NCI-H1694 (cell line): ENCODE data around the gene PLAU.
"Not testable (repeated sequence)": the region's sequence is repeated elsewhere in the genome, so short reads cannot be mapped to it uniquely, and the experiment has no call there.

ENCODE experiments used
- DNase-seq: peaks from one replicate; lab custom pipeline; 2025; lab: John Stamatoyannopoulos, UW

The PLAU gene

GRCh38 chr10:73922007-73922863, 11.3 kb downstream of the PLAU start:
- DNase-seq, result no peak

- DNase-seq, result no peak
Observed at GRCh38 chr10:73922864-73923133, 11.9 kb downstream of the PLAU start.

- DNase-seq, result no peak
Observed at GRCh38 chr10:73923935-73924598, 13.1 kb downstream of the PLAU start.

GRCh38 chr10:73924935-73925334, 14.0 kb downstream of the PLAU start:
- no peak for DNase-seq

GRCh38 chr10:73925539-73925938, 14.6 kb downstream of the PLAU start:
- no peak for DNase-seq

GRCh38 chr10:73926152-73926764, 15.3 kb downstream of the PLAU start:
- DNase-seq, result no peak

GRCh38 chr10:73930630-73931327, 19.8 kb downstream of the PLAU start:
- DNase-seq, result not testable (repeated sequence)

- DNase-seq, result no peak
Observed at GRCh38 chr10:73931767-73932619, 21.1 kb downstream of the PLAU start.

- DNase-seq, result no peak
Observed at GRCh38 chr10:73932620-73933112, 21.7 kb downstream of the PLAU start.

- DNase-seq, result no peak
Observed at GRCh38 chr10:73934074-73934473, 23.1 kb downstream of the PLAU start.

GRCh38 chr10:73935895-73936294, 25.0 kb downstream of the PLAU start:
- no peak for DNase-seq

GRCh38 chr10:73937333-73938043, 26.6 kb downstream of the PLAU start:
- DNase-seq, result no peak

GRCh38 chr10:73940634-73941221, 29.8 kb downstream of the PLAU start:
- DNase-seq, result peak; percentile 15

GRCh38 chr10:73941300-73941699, 30.4 kb downstream of the PLAU start:
- DNase-seq, result no peak

GRCh38 chr10:73944356-73945100, 33.6 kb downstream of the PLAU start:
- no peak for DNase-seq

- DNase-seq, result no peak
Observed at GRCh38 chr10:73946253-73947145, 35.6 kb downstream of the PLAU start.

GRCh38 chr10:73948947-73949633, 38.2 kb downstream of the PLAU start:
- DNase-seq, result no peak
